WI38 (cell line): ENCODE data around the gene ATE1.

ENCODE experiments used
- H3K4me3 ChIP-seq: 2 replicates; pipeline ENCODE4 v1.5.1; 2011; ENCODE audit warnings: low read depth, mild to moderate bottlenecking, control low read depth, low read length
- TF ChIP-seq, protein P1 (sequence below): IDR thresholded peaks from 2 replicates; pipeline ENCODE4 v1.5.1; 2012; ENCODE audit warnings: low read depth, mild to moderate bottlenecking, control low read depth, low read length

ATE1 gene

DNA sequence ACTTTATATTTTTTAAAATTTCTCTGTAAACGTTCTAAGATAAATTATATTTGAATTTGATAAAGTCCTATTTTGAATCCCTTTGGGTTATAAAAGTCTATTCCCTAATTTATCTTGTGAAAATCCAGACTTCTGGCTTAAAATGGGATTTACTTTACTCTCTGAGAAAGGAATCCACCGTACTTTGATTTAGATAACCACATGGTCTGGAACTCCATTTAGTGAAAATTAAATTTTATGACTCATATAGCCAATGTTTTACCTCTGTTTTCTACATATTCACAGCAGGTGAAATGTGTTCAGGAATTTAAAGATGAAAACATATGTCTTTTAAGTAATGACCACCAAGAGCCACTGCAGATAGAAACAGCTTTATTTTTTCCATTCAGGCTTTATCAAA is 187.8 kb downstream of the ATE1 start:
- H3K4me3 ChIP-seq: no peak overlapping the region
- TF ChIP-seq, protein P1, sequence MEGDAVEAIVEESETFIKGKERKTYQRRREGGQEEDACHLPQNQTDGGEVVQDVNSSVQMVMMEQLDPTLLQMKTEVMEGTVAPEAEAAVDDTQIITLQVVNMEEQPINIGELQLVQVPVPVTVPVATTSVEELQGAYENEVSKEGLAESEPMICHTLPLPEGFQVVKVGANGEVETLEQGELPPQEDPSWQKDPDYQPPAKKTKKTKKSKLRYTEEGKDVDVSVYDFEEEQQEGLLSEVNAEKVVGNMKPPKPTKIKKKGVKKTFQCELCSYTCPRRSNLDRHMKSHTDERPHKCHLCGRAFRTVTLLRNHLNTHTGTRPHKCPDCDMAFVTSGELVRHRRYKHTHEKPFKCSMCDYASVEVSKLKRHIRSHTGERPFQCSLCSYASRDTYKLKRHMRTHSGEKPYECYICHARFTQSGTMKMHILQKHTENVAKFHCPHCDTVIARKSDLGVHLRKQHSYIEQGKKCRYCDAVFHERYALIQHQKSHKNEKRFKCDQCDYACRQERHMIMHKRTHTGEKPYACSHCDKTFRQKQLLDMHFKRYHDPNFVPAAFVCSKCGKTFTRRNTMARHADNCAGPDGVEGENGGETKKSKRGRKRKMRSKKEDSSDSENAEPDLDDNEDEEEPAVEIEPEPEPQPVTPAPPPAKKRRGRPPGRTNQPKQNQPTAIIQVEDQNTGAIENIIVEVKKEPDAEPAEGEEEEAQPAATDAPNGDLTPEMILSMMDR: no peak

DNA sequence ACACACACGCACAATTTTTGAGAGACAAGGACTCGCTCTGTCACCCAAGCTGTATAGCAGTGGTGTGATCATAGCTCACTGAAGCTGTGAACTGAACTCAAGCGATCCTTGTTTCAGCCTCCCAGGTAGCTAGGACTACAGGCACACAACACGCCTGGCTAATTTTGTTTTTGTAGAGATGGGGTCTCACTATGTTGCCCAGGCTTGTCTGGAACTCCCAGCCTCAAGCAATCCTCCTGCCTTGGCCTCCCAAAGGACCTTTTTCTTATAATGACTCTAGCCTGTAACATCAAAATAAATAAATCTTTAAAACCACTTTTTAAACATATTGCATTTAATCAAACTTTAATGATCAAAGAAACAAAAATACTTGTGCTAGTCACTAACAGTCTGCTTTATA is 188.7 kb downstream of the ATE1 start:
- TF ChIP-seq, protein P1: no peak
- H3K4me3 ChIP-seq: no peak overlapping the region

DNA sequence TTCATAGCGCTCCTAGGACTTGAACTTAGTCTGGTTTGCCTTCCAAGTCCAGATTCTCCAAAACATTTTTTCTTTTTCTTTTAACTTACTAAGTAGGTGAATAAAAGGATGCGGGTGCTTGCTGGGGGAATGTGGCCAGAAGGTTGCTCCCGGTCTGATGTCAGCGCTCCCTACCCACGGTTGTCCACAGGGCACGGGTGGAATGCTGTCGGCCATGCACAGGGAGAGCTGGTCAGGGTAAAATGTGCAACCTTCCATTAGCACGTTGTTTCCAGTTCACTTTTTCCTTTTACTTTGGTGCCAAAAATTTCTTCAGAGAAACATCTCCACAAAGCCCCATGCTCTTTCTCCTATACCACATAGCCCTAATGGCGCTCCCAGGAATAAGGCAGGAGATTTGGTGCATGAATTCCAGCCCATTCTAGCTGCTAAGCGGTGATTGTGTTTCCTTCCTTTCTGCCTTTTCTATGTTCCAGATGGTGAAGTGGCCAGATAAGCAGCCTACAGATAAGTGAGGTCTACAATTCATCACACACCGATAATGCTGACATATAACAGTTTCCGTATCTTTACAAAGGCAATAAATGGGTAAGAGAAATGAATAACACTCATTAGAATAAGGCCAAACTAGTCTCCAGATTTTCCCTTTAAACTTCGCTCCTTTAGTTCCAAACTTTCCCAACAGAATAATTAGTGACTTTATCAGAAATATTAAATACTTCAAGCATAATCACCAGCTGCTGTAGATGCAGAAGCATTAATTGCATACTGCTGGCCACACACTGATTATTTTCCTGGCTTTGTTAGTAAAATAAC is 191.3 kb downstream of the ATE1 start:
- TF ChIP-seq, protein P1: no peak
- no peak overlapping the region for H3K4me3 ChIP-seq

DNA sequence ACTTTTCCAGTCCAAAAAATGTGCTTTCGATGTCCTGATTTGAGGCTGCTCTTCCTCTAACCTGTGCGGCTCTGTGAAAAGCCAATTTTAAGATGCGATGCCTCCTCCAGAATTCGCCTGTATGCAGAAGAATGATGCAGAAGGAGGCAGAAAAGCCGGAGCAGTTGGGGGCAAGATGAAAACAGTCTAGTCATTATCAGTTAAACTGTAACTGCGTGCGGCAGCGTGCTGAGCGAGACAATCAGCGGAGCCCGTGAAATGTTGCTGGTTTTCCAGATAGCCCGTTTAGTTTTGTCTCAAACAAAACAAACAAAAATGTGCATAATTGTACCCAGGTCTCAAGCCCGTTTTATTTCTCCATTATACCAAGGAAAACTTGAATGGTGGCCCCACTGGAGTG is 192.6 kb downstream of the ATE1 start:
- TF ChIP-seq, protein P1: no peak
- H3K4me3 ChIP-seq: no peak overlapping the region

DNA sequence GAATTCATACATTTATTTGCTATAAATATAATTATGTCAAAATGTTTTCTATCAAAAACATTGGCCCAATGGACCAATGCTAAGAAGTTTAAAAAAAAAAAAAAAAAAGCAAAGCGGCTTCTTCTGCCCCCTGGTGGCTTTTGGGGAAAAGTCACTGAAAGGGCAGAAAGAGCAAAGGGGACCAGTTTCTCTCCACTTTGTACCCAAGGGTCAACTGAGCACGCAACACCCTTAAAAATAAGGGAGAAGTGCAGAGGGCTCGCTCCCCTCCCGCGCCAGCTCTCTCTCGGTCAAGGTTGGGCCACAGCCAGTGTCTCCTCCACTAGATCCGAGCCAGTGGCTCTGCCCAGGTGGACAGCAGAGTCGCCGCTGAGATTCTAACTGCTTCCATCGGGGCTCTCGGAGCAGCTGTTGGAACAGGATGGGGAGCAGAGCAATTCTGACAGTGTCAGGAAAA is 193.2 kb downstream of the ATE1 start:
- no peak overlapping the region for H3K4me3 ChIP-seq
- TF ChIP-seq, protein P1: peak; percentile 57

DNA sequence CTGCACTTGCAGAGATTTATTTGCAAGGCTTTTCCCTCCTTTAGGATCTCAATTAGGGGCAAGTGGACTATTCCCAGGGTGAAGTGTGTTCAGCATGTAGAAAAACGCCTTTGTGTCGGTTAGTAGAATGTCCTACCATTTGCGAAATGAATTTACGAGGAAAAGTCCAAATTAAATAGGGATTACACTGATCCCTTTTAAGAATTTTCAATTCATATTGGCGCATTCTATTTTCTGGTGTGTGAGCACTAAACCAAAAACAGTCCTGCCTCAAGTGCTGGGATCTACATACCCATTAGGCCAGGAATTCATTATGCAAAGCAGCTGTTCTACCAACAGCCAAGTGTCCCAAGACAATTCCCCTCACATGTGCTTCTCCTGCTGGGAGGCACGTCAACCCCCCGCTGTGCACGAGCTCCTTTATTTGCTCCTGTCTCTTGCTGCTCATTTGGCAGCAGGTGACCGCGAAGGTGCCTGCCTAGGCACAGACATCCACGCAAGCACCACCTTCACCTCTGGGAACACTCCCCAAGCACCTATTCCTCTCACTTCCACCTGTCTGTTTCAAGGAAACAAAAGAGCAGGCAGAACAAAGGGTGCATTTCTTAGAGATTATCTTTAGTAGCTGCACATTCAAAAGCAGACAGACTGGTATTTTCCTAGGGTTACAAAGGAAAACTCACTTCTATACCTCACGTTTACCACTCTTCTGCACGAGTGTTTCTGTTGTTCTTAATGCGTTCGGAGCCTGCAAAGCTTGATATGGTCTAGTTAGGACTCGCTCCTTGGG is 195.0 kb downstream of the ATE1 start:
- TF ChIP-seq, protein P1: no peak

DNA sequence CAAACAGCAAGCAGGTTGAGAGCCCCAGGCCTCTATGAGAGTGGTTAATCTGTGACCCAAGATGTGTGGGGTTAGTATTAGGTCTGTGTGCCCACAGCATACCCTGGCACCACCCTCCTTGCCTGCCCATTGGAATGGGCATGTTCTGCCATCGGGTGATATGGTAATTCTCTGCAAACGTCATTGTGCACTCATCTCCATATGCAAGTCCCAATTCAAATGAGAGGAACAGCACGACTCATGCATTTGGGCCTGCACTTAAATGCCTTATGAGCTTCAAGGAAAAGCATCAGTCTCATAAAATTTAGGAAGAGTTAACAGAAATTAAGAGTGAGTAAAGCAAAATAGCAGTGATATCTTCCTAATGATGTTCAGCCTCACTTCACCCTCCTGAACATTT is 195.7 kb downstream of the ATE1 start:
- TF ChIP-seq, protein P1: no peak
- no peak overlapping the region for H3K4me3 ChIP-seq

More for the DNA sequence above, 195.0 kb downstream of the ATE1 start:
- H3K4me3 ChIP-seq: no peak overlapping the region
